ENCODE measurements around the gene PCMTD2. TPM values are rescaled to one million over a fixed set of nuclear protein-coding genes. Genes with fewer than 3 reads are reported as not detected.

The PCMTD2 gene
- total and polyA plus RNA-seq, 8 donors: 11.8 to 36.8 (median 24.0) TPM

DNA sequence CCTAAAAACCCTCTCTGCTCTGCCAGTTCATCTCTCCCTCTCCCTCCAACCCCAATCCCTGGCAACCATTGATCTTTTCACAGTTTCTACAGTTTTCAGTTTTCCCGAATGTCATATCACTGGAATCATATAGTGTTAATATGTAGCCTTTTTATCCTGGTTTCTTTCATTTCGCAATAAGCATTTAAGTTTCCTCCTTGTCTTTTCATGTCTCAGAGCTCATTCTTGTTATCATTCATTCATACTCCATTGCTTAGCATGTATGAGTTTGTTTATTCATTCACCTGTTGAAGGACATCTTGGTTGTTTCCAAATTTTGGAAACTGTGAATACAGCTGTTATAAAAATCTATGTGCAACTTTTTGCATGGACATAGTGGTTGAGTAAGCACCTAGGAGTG lies 5.5 kb upstream of the PCMTD2 start:
- Histone ChIP-seq H3K4me1 (no peaks in the 10 kb centered on the region), H3K27ac (no peak overlapping the region), H3K36me3 (no peaks in the 10 kb centered on the region), H3K27me3 (no peaks in the 10 kb centered on the region), H3K9me3 (no peaks in the 10 kb centered on the region), H3K4me3 (no peak overlapping the region)
- TF ChIP-seq, protein P1, sequence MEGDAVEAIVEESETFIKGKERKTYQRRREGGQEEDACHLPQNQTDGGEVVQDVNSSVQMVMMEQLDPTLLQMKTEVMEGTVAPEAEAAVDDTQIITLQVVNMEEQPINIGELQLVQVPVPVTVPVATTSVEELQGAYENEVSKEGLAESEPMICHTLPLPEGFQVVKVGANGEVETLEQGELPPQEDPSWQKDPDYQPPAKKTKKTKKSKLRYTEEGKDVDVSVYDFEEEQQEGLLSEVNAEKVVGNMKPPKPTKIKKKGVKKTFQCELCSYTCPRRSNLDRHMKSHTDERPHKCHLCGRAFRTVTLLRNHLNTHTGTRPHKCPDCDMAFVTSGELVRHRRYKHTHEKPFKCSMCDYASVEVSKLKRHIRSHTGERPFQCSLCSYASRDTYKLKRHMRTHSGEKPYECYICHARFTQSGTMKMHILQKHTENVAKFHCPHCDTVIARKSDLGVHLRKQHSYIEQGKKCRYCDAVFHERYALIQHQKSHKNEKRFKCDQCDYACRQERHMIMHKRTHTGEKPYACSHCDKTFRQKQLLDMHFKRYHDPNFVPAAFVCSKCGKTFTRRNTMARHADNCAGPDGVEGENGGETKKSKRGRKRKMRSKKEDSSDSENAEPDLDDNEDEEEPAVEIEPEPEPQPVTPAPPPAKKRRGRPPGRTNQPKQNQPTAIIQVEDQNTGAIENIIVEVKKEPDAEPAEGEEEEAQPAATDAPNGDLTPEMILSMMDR (IDR thresholded peaks at IDR 0.05): no peak
- intact Hi-C loops (cut with DNase I): no loop called here
- ATAC-seq: no peak
- no peak for FAIRE-seq
- 49 to 61% methylated on average over 2 of the region's 2 CpGs for WGBS, 2 donors
- DNase-seq: no peak

DNA sequence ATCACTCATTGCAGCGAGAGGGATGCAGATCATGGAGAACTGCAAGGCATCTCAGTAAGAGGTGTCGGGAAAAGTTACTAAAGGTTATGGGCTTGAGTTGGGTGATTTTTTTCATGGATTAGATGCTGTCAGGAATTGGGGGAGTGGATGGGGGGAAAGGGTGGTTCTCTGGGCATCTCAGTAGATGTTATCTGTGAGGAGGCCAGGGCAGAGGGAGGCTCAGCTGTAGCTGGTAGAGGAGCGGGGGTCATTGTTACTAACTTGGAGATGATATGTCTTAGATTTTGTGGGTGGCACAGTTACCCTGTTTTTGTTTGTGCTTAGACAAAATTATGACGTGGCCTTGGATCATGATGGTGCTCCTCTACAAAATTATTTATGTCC lies 2.6 kb upstream of the PCMTD2 start:
- FAIRE-seq (no peak), ATAC-seq (no peak), DNase-seq (no peak)
- 83 to 87% methylated on average over 4 of the region's 4 CpGs for WGBS, 2 donors
- peaks cover 0 to 14% (median 9%) of the 10 kb centered on the region in 3 donors for H3K4me1 ChIP-seq
- no peaks in the 10 kb centered on the region for H3K9me3 ChIP-seq
- H3K4me3 ChIP-seq: no peak overlapping the region
- intact Hi-C loops (cut with DNase I): no loop called here
- H3K27ac ChIP-seq: no peak overlapping the region
- H3K27me3 ChIP-seq: no peaks in the 10 kb centered on the region
- no peaks in the 10 kb centered on the region for H3K36me3 ChIP-seq
- TF ChIP-seq, protein P1 (IDR thresholded peaks at IDR 0.05): no peak

DNA sequence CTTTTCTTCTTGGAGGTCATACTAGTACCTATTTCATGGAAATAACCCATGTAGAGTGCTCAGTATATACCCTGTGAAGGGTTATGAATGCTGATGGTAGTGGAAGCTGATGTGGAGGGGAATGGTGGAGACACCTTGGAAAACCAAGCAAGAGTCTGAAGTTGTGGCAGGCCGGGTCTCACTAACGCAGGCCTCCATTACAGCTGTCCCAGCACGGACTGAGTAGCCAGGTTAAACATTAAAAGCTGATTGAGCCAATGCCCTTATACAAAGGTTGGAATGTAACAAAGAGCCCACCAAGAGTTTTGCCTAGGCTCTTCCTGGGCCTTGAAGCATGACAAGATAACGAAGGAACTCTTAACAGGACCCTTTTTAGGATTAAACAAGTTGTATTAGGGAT lies 2.1 kb upstream of the PCMTD2 start:
- Histone ChIP-seq H3K4me1 (peaks cover 0 to 14% (median 9%) of the 10 kb centered on the region in 3 donors), H3K27ac (no peak overlapping the region), H3K36me3 (no peaks in the 10 kb centered on the region), H3K9me3 (no peaks in the 10 kb centered on the region), H3K27me3 (no peaks in the 10 kb centered on the region), H3K4me3 (no peak overlapping the region)
- ATAC-seq: no peak
- 51 to 56% methylated on average over 4 of the region's 4 CpGs for WGBS, 2 donors
- FAIRE-seq: no peak
- TF ChIP-seq, protein P1 (IDR thresholded peaks at IDR 0.05): no peak
- no peak for DNase-seq
- intact Hi-C loops (cut with DNase I): no loop called here

DNA sequence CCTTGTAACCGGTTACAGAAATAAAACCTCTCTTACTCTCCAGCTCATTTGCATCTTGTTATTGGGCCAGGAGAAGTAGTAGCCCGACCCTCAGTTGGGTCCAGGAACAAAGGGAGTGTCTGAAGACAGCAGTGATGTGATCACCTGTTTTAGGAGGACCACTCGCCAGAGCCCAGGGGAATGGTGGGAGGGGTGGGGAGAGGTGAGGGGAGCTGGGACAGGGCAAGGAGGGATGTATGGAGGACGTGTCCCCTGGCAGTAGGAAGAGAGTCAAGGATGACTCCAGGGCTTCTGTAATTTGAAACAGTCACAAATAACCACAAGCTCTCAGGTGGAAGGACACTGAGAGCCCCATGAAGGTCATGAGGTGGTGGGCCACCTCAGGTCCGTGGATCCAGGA lies 1.4 kb upstream of the PCMTD2 start:
- no peak overlapping the region for H3K4me3 ChIP-seq
- intact Hi-C loops (cut with DNase I): no loop called here
- TF ChIP-seq, protein P1 (IDR thresholded peaks at IDR 0.05): no peak
- H3K27me3 ChIP-seq: no peaks in the 10 kb centered on the region
- ATAC-seq: no peak
- H3K27ac ChIP-seq: no peak overlapping the region
- no peaks in the 10 kb centered on the region for H3K9me3 ChIP-seq
- peaks cover 0 to 14% (median 9%) of the 10 kb centered on the region in 3 donors for H3K4me1 ChIP-seq
- peak in 1 of 6 donors; percentile 31 for DNase-seq
- no peaks in the 10 kb centered on the region for H3K36me3 ChIP-seq
- no peak for FAIRE-seq
- 78 to 86% methylated on average over 5 of the region's 5 CpGs for WGBS, 2 donors

DNA sequence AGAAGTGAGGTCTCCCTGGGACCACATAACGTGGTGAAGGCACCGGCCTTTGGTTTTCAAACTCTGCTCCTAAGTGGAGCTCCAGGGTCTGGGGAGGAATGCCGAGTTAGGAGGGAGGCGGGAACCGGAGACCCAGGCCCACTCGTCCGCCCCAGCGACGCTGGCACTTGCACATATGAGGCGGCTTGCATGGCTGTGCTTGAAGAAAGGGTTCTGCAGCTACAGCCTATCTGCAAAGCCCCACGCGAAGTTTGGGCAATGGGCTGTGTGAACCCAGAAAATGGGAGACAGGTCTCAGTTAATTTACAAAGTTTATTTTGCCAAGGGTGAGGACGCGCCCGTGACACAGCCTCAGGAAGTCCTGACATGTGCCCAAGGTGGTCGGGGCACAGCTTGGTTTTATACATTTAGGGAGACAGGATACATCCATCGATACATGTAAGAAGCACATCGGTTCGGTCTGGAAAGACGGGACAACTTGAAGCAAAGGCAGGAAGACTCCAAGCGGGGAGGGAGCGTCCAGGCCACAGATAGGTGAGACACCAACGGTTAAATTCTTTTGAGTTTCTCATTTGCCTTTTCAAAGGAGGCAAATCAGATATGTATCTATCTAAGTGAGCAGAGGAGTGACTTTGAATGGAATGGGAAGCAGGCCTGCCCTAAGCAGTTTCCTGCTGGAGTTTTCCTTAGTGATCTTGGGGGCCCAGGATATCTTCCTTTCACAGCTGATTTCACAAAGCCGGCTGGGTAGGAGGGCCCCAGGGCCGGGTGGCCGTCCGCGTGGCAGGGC lies 782 bp upstream of the PCMTD2 start:
- no peak for FAIRE-seq
- ATAC-seq: no peak
- Histone ChIP-seq H3K4me1 (peaks cover 0 to 14% (median 9%) of the 10 kb centered on the region in 3 donors), H3K36me3 (no peaks in the 10 kb centered on the region), H3K4me3 (peak overlapping the region; percentile 65 to 78 (median 72)), H3K27ac (peak overlapping the region; percentile 69 to 87 (median 82)), H3K9me3 (no peaks in the 10 kb centered on the region), H3K27me3 (no peaks in the 10 kb centered on the region)
- 77 to 78% methylated on average over 28 of the region's 28 CpGs for WGBS, 2 donors
- intact Hi-C loops (cut with DNase I): no loop called here
- DNase-seq: peak in 2 of 6 donors; percentile 46 to 56
- TF ChIP-seq, protein P1 (IDR thresholded peaks at IDR 0.05): no peak

Data from pancreas (tissue), 10 donors.